Thyroid gland (tissue), 4 donors: ENCODE measurements around the gene CCDC85C. TPM values are rescaled to one million over a fixed set of nuclear protein-coding genes. Genes with fewer than 3 reads are reported as not detected.
A peak's percentile ranks its signal among the peaks of the same experiment; 100 is the strongest.

Experiments
- DNase-seq, 2 donors: peaks; one replicate each; pipeline ENCODE4 v3.0.0-alpha.2; 2019
- H3K27ac ChIP-seq, 3 donors: fragments of 200-600 bp; sonication (generic); 1 replicate in 2 of 3; 2 replicates in 1 of 3; pipeline ENCODE4 v1.5.1; 2016 to 2019; ENCODE audit warnings: mild to moderate bottlenecking in 1 of 3, moderate library complexity in 1 of 3
- H3K27me3 ChIP-seq: fragments of 200-600 bp; sonication (generic); one replicate; pipeline ENCODE4 v1.5.1; 2019
- H3K36me3 ChIP-seq, 2 donors: fragments of 200-600 bp; sonication (generic); one replicate each; pipeline ENCODE4 v1.5.1; 2016 to 2019
- H3K4me1 ChIP-seq, 2 donors: fragments of 200-600 bp; sonication (generic); one replicate each; pipeline ENCODE4 v1.5.1; 2017 to 2019
- H3K4me3 ChIP-seq, 3 donors: fragments of 200-600 bp; sonication (generic); replicated peaks in 1 of 3; 1 replicate in 2 of 3; 2 replicates in 1 of 3; pipeline ENCODE4 v1.5.1; 2016; ENCODE audit warnings: mild to moderate bottlenecking in 1 of 3
- H3K9me3 ChIP-seq: fragments of 200-600 bp; sonication (generic); one replicate; pipeline ENCODE4 v1.5.1; 2017
- CTCF ChIP-seq, 6 experiments: fragments of 200-600 bp in 3 of 6; fragments of 450-650 bp in 3 of 6; sonication (generic) in 3 of 6; IDR thresholded peaks; one replicate each; pipeline ENCODE4 v1.5.1; 2016 to 2019; ENCODE audit warnings: antibody characterized with exemption in 6 of 6, mild to moderate bottlenecking in 2 of 6, inconsistent platforms in 1 of 6, moderate library complexity in 1 of 6
- POLR2A ChIP-seq, 2 donors: fragments of 450-650 bp; IDR thresholded peaks; one replicate each; pipeline ENCODE4 v1.6.1; 2017; ENCODE audit warnings: antibody characterized with exemption in 2 of 2, mild to moderate bottlenecking in 2 of 2, moderate library complexity in 1 of 2
- WGBS, 2 donors: methylation state at CpG; one replicate each; pipeline ENCODE4 v1.1.5; 2017; 5-methylcytosine and 5-hydroxymethylcytosine counted together
- intact Hi-C: fragments of 100-400 bp; cut with DNase I; formaldehyde crosslinking; loops from one replicate; pipeline ENCODE4 v1.15.1; 2023
- total RNA-seq, 4 donors: library from RNA; depleted of rRNA; stranded (reverse); fragments of >200 nt; gene quantifications; one replicate each; pipeline ENCODE4 v1.2.3, GENCODE V29; 2016

Gene CCDC85C
- total RNA-seq, 4 donors from 2014 or later, result 8.6 to 28.3 (median 17.3) TPM

GRCh38 chr14:99569725-99570543 lies 34.1 kb downstream of the CCDC85C start:
- H3K9me3 ChIP-seq, result no peaks in the 10 kb centered on the region
- DNase-seq, result peak; percentile 38 to 60
- WGBS, 2 donors, result 46 to 56% methylated on average over 14 of the region's 14 CpGs
- H3K36me3 ChIP-seq, result no peaks in the 10 kb centered on the region
- TF ChIP-seq CTCF (IDR thresholded peaks at IDR 0.05), result no peak
- no peak for TF ChIP-seq POLR2A (IDR thresholded peaks at IDR 0.05)
- H3K4me1 ChIP-seq, result peaks cover 65 to 92% of the 10 kb centered on the region in 2 donors
- peak overlapping the region; percentile 65 to 86 (median 75) for H3K27ac ChIP-seq
- no peaks in the 10 kb centered on the region for H3K27me3 ChIP-seq
- intact Hi-C loops, result no loop called here
- no peak overlapping the region for H3K4me3 ChIP-seq

- H3K27ac ChIP-seq, result peak overlapping the region; percentile 65 to 86 (median 75)
- intact Hi-C loops, result no loop called here
- peaks cover 65 to 92% of the 10 kb centered on the region in 2 donors for H3K4me1 ChIP-seq
These were observed 35.1 kb downstream of the CCDC85C start for GRCh38 chr14:99568567-99569560.

GRCh38 chr14:99566390-99567354 lies 37.3 kb downstream of the CCDC85C start:
- H3K9me3 ChIP-seq, result no peaks in the 10 kb centered on the region
- WGBS, 2 donors, result 90% methylated on average over 14 to 16 of the region's 20 CpGs

More at GRCh38 chr14:99568567-99569560, 35.1 kb downstream of the CCDC85C start:
- DNase-seq, result peak; percentile 67 to 72
- Histone ChIP-seq H3K9me3 (no peaks in the 10 kb centered on the region), H3K4me3 (no peak overlapping the region), H3K27me3 (no peaks in the 10 kb centered on the region), H3K36me3 (no peaks in the 10 kb centered on the region)
- WGBS, 2 donors, result 44 to 48% methylated on average over 12 to 19 of the region's 22 CpGs
- TF ChIP-seq CTCF (IDR thresholded peaks at IDR 0.05), result no peak
- no peak for TF ChIP-seq POLR2A (IDR thresholded peaks at IDR 0.05)

More at GRCh38 chr14:99566390-99567354, 37.3 kb downstream of the CCDC85C start:
- peak overlapping the region; percentile 35 to 84 (median 51) for H3K27ac ChIP-seq
- peak; percentile 31 to 33 for DNase-seq
- TF ChIP-seq POLR2A (IDR thresholded peaks at IDR 0.05), result no peak
- TF ChIP-seq CTCF (IDR thresholded peaks at IDR 0.05), result no peak
- H3K4me3 ChIP-seq, result no peak overlapping the region
- intact Hi-C loops, result no loop called here
- no peaks in the 10 kb centered on the region for H3K36me3 ChIP-seq
- no peaks in the 10 kb centered on the region for H3K27me3 ChIP-seq
- H3K4me1 ChIP-seq, result peaks cover 69 to 89% of the 10 kb centered on the region in 2 donors
